GF-D8 (cell line): ENCODE measurements around the gene EEF2K.

ENCODE experiments used
- DNase-seq: peaks from one replicate; lab custom pipeline; 2025; lab: John Stamatoyannopoulos, UW

Gene EEF2K

GRCh38 chr16:22317625-22318024 lies 111.5 kb downstream of the EEF2K start:
- no peak for DNase-seq

GRCh38 chr16:22318690-22319358 lies 112.7 kb downstream of the EEF2K start:
- no peak for DNase-seq

- DNase-seq, result no peak
These were observed 114.7 kb downstream of the EEF2K start for GRCh38 chr16:22320572-22321339.

GRCh38 chr16:22321340-22322001 lies 115.4 kb downstream of the EEF2K start:
- DNase-seq, result no peak

GRCh38 chr16:22322021-22322471 lies 116.0 kb downstream of the EEF2K start:
- no peak for DNase-seq

GRCh38 chr16:22322741-22323140 lies 116.7 kb downstream of the EEF2K start:
- no peak for DNase-seq

GRCh38 chr16:22323173-22323958 lies 117.3 kb downstream of the EEF2K start:
- DNase-seq, result no peak

- DNase-seq, result no peak
These were observed 118.1 kb downstream of the EEF2K start for GRCh38 chr16:22323959-22324786.

- no peak for DNase-seq
These were observed 118.9 kb downstream of the EEF2K start for GRCh38 chr16:22324787-22325597.

GRCh38 chr16:22325598-22326368 lies 119.7 kb downstream of the EEF2K start:
- no peak for DNase-seq

GRCh38 chr16:22326369-22326652 lies 120.2 kb downstream of the EEF2K start:
- no peak for DNase-seq

- DNase-seq, result no peak
These were observed 120.8 kb downstream of the EEF2K start for GRCh38 chr16:22326771-22327445.

- no peak for DNase-seq
These were observed 121.3 kb downstream of the EEF2K start for GRCh38 chr16:22327446-22327775.

GRCh38 chr16:22328081-22328725 lies 122.1 kb downstream of the EEF2K start:
- no peak for DNase-seq

- DNase-seq, result no peak
These were observed 123.2 kb downstream of the EEF2K start for GRCh38 chr16:22329199-22329695.

- DNase-seq, result no peak
These were observed 124.2 kb downstream of the EEF2K start for GRCh38 chr16:22330326-22330725.

- DNase-seq, result no peak
These were observed 127.4 kb downstream of the EEF2K start for GRCh38 chr16:22333457-22333994.

GRCh38 chr16:22335668-22336246 lies 129.7 kb downstream of the EEF2K start:
- DNase-seq, result no peak
